NT2/D1 (cell line): ENCODE results near the gene SRP9.

ENCODE experiments used
- SUZ12 ChIP-seq: IDR thresholded peaks from 2 replicates; pipeline ENCODE4 v1.6.1; 2011; ENCODE audit not compliant: insufficient read length, insufficient read depth; ENCODE audit errors: extremely low read depth
- YY1 ChIP-seq: IDR thresholded peaks from 2 replicates; pipeline ENCODE4 v1.6.1; 2011; ENCODE audit not compliant: insufficient read length, insufficient read depth
- ZNF274 ChIP-seq: IDR thresholded peaks from 2 replicates; pipeline ENCODE4 v1.6.1; 2011; ENCODE audit warnings: mild to moderate bottlenecking, low read depth, low read length

DNA sequence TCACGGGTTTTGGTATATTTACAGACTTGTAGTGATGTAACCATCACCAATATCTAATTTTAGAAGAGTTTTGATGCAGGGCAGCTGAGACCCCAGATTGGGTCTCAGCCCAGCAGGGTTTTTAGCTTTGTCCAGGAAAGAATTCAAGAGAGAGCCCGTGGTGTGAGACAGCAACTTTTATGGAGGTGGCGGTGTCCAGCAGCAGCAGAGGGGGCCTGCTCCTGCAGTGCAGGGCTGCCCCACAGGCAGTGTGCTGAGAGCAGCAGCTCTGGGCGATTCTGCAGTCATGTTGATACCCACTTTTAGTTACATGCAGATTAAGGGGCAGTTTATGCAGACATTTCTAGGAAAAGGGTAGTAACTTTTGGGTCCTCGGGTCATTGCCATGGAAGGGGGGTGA lies 30.5 kb downstream of the SRP9 start:
- no peak for TF ChIP-seq SUZ12
- no peak for TF ChIP-seq YY1
- TF ChIP-seq ZNF274: no peak
